HEK293 (cell line): Measurements from ENCODE around the gene CRNKL1.

Experiments
- ELK4 ChIP-seq: IDR thresholded peaks from 2 replicates; pipeline ENCODE4 v1.6.1; 2011; ENCODE audit warnings: mild to moderate bottlenecking, low read depth, low read length, borderline replicate concordance
- GLIS1 ChIP-seq: fragments of 450-650 bp; formaldehyde crosslinking; IDR thresholded peaks from 2 replicates; pipeline ENCODE4 v1.5.1; 2016; ENCODE audit warnings: missing biosample characterization, missing genetic modification characterization
- KLF10 ChIP-seq: fragments of 450-650 bp; IDR thresholded peaks from 2 replicates; pipeline ENCODE4 v1.5.1; 2018; ENCODE audit warnings: missing biosample characterization, mild to moderate bottlenecking, missing genetic modification characterization
- PBX3 ChIP-seq: sonication (generic); formaldehyde crosslinking; IDR thresholded peaks from 2 replicates; pipeline ENCODE4 v1.8.1; 2022; ENCODE audit warnings: mild to moderate bottlenecking, moderate library complexity, missing genetic modification reagents
- ZFHX2 ChIP-seq: fragments of 450-650 bp; formaldehyde crosslinking; conservative IDR thresholded peaks from 2 replicates; pipeline ENCODE4 v1.5.1; 2016; ENCODE audit warnings: missing biosample characterization, missing genetic modification characterization
- ZNF2 ChIP-seq: fragments of 450-650 bp; formaldehyde crosslinking; IDR thresholded peaks from 2 replicates; pipeline ENCODE4 v1.5.1; 2016; ENCODE audit warnings: missing biosample characterization, missing genetic modification characterization
- ZNF214 ChIP-seq: fragments of 450-650 bp; formaldehyde crosslinking; IDR thresholded peaks from 2 replicates; pipeline ENCODE4 v1.5.1; 2017; ENCODE audit warnings: missing biosample characterization, mild to moderate bottlenecking, missing genetic modification characterization, borderline replicate concordance
- ZNF221 ChIP-seq: fragments of 450-650 bp; formaldehyde crosslinking; IDR thresholded peaks from 2 replicates; pipeline ENCODE4 v1.5.1; 2017; ENCODE audit warnings: missing biosample characterization, missing genetic modification characterization, borderline replicate concordance
- ZNF280D ChIP-seq: fragments of 450-650 bp; formaldehyde crosslinking; IDR thresholded peaks from 2 replicates; pipeline ENCODE4 v1.5.1; 2016; ENCODE audit warnings: missing biosample characterization, missing genetic modification characterization
- ZNF362 ChIP-seq: fragments of 450-650 bp; formaldehyde crosslinking; IDR thresholded peaks from 2 replicates; pipeline ENCODE4 v1.5.1; 2016; ENCODE audit warnings: missing biosample characterization, missing genetic modification characterization
- ZNF423 ChIP-seq: fragments of 450-650 bp; formaldehyde crosslinking; IDR thresholded peaks from 2 replicates; pipeline ENCODE4 v1.5.1; 2016; ENCODE audit warnings: missing biosample characterization, missing genetic modification characterization
- ZNF426 ChIP-seq: fragments of 450-650 bp; formaldehyde crosslinking; IDR thresholded peaks from 2 replicates; pipeline ENCODE4 v1.5.1; 2017; ENCODE audit warnings: missing biosample characterization, missing genetic modification characterization, mild to moderate bottlenecking, inconsistent platforms, moderate library complexity
- ZNF449 ChIP-seq: fragments of 450-650 bp; formaldehyde crosslinking; IDR thresholded peaks from 2 replicates; pipeline ENCODE4 v1.5.1; 2017; ENCODE audit warnings: missing biosample characterization, mild to moderate bottlenecking, missing genetic modification characterization, moderate library complexity
- ZNF473 ChIP-seq: fragments of 450-650 bp; formaldehyde crosslinking; IDR thresholded peaks from 2 replicates; pipeline ENCODE4 v1.5.1; 2017; ENCODE audit warnings: missing biosample characterization, missing genetic modification characterization
- ZNF510 ChIP-seq: fragments of 450-650 bp; formaldehyde crosslinking; IDR thresholded peaks from 2 replicates; pipeline ENCODE4 v1.5.1; 2018; ENCODE audit warnings: mild to moderate bottlenecking, missing genetic modification characterization, missing biosample characterization; ENCODE audit not compliant: insufficient replicate concordance
- ZNF521 ChIP-seq: fragments of 450-650 bp; formaldehyde crosslinking; IDR thresholded peaks from 2 replicates; pipeline ENCODE4 v1.5.1; 2017; ENCODE audit warnings: missing biosample characterization, mild to moderate bottlenecking, missing genetic modification characterization
- ZNF692 ChIP-seq: fragments of 450-650 bp; formaldehyde crosslinking; IDR thresholded peaks from 2 replicates; pipeline ENCODE4 v1.5.1; 2016; ENCODE audit warnings: missing biosample characterization, missing genetic modification characterization
- ZNF76 ChIP-seq: fragments of 450-650 bp; formaldehyde crosslinking; IDR thresholded peaks from 2 replicates; pipeline ENCODE4; 2016; ENCODE audit warnings: low read depth, missing biosample characterization, missing genetic modification characterization, borderline replicate concordance
- ZNF785 ChIP-seq: fragments of 450-650 bp; formaldehyde crosslinking; IDR thresholded peaks from 2 replicates; pipeline ENCODE4 v1.5.1; 2016; ENCODE audit warnings: missing biosample characterization, missing genetic modification characterization
- ZNF837 ChIP-seq: fragments of 450-650 bp; formaldehyde crosslinking; IDR thresholded peaks from 2 replicates; pipeline ENCODE4 v1.5.1; 2016; ENCODE audit warnings: missing biosample characterization, missing genetic modification characterization
- ZSCAN5A ChIP-seq: fragments of 450-650 bp; formaldehyde crosslinking; IDR thresholded peaks from 2 replicates; pipeline ENCODE4 v1.5.1; 2016; ENCODE audit warnings: missing biosample characterization, missing genetic modification characterization

CRNKL1 gene

GRCh38 chr20:20002101-20002998, 49.9 kb downstream of the CRNKL1 start (continued):
- no peak for TF ChIP-seq ZSCAN5A (tag by site-specific recombination)
- TF ChIP-seq ELK4 = no peak
- TF ChIP-seq ZNF837 (tag by site-specific recombination) = no peak
- no peak for TF ChIP-seq ZNF221 (tag by site-specific recombination)
- no peak for TF ChIP-seq PBX3 (CRISPR knock-in tag)
- no peak for TF ChIP-seq ZNF521
- no peak for TF ChIP-seq KLF10 (tag by site-specific recombination)
- TF ChIP-seq ZNF426 = no peak
- TF ChIP-seq ZNF473 (tag by site-specific recombination) = no peak
- peak; percentile 34; the same call in 1 of the 2 replicates for TF ChIP-seq GLIS1 (tag by site-specific recombination)
- TF ChIP-seq ZNF785 (tag by site-specific recombination) = no peak
- no peak for TF ChIP-seq ZNF214 (tag by site-specific recombination)
- TF ChIP-seq ZNF362 (tag by site-specific recombination) = no peak
- TF ChIP-seq ZNF76 = no peak
- TF ChIP-seq ZNF423 (tag by site-specific recombination) = no peak
- no peak for TF ChIP-seq ZNF2 (tag by site-specific recombination)
- TF ChIP-seq ZNF510 (tag by site-specific recombination) = no peak
- TF ChIP-seq ZFHX2 (tag by site-specific recombination) = peak; percentile 19; the same call in 1 of the 2 replicates
- no peak for TF ChIP-seq ZNF280D (tag by site-specific recombination)
- no peak for TF ChIP-seq ZNF449 (tag by site-specific recombination)
- TF ChIP-seq ZNF692 (tag by site-specific recombination) = no peak
